IMR-90 (cell line): ENCODE measurements around the gene ITGA1. TPM values are rescaled to one million over a fixed set of nuclear protein-coding genes. Genes with fewer than 3 reads are reported as not detected.

Source experiments
- ATAC-seq: fragments of 200-7000 bp; cut with Tn5 transposase; 2 replicates; pipeline ENCODE4 v1.9.1; 2020; ENCODE audit warnings: low read depth, mild to moderate bottlenecking, moderate library complexity
- BruUV-seq: library from RNA; stranded (reverse); fragments of 400-500 nt; replicated peaks from 2 replicates; lab custom pipeline; 2021; lab: Mats Ljungman, UMichigan
- CTCF ChIA-PET: fragments of 300-600 bp; formaldehyde crosslinking; extraction: SDS; loops from one replicate; lab custom pipeline; 2021; ENCODE audit warnings: antibody characterized with exemption; lab: Yijun Ruan, JAX
- POLR2A ChIA-PET: fragments of 300-600 bp; sonication (Branson Sonifier 250); formaldehyde crosslinking; loops from one replicate; lab custom pipeline; 2022; ENCODE audit warnings: antibody characterized with exemption; ENCODE audit not compliant: unreplicated experiment; lab: Charles Lee
- DNase-seq: peaks from one replicate; pipeline ENCODE4 v3.0.0; 2013
- H2AFZ ChIP-seq: replicated peaks from 2 replicates; pipeline ENCODE3; 2013; ENCODE audit warnings: low read length, mild to moderate bottlenecking; ENCODE audit not compliant: poor library complexity
- H2AK5ac ChIP-seq: 2 replicates; pipeline ENCODE4 v1.6.1; 2013; ENCODE audit warnings: low read depth, low read length, inconsistent platforms
- H2AK9ac ChIP-seq: replicated peaks from 2 replicates; pipeline ENCODE3; 2013; ENCODE audit warnings: mild to moderate bottlenecking, low read depth, low read length, moderate library complexity; ENCODE audit not compliant: poor library complexity
- H2BK120ac ChIP-seq: 2 replicates; pipeline ENCODE4 v1.6.1; 2013; ENCODE audit warnings: low read depth, low read length, inconsistent platforms
- H2BK15ac ChIP-seq: 3 replicates; pipeline ENCODE4 v1.6.1; 2013; ENCODE audit warnings: low read depth, low read length, inconsistent platforms
- H2BK20ac ChIP-seq: 2 replicates; pipeline ENCODE4 v1.6.1; 2013; ENCODE audit warnings: low read depth, mild to moderate bottlenecking, inconsistent platforms, low read length, moderate library complexity
- H2BK5ac ChIP-seq: 2 replicates; pipeline ENCODE4 v1.6.1; 2013; ENCODE audit warnings: mild to moderate bottlenecking, low read depth, low read length, inconsistent platforms; ENCODE audit not compliant: poor library complexity, severe bottlenecking
- H3K14ac ChIP-seq: replicated peaks from 2 replicates; pipeline ENCODE4 v1.6.1; 2013; ENCODE audit warnings: low read depth, low read length, inconsistent platforms
- H3K18ac ChIP-seq: 2 replicates; pipeline ENCODE4 v1.6.1; 2013; ENCODE audit warnings: low read depth, low read length, control low read depth
- H3K23ac ChIP-seq: 2 replicates; pipeline ENCODE4 v1.6.1; 2013; ENCODE audit warnings: low read depth, low read length, inconsistent platforms
- H3K27ac ChIP-seq: 2 replicates; pipeline ENCODE4 v1.5.1; 2013; ENCODE audit warnings: mild to moderate bottlenecking, control low read depth, low read length; ENCODE audit not compliant: insufficient read depth
- H3K27me3 ChIP-seq: 2 replicates; pipeline ENCODE4 v1.6.1; 2013; ENCODE audit warnings: low read length; ENCODE audit not compliant: control insufficient read depth, insufficient read depth
- H3K36me3 ChIP-seq: 2 replicates; pipeline ENCODE4 v1.6.1; 2013; ENCODE audit warnings: low read length, mixed read lengths; ENCODE audit not compliant: control insufficient read depth, insufficient read depth
- H3K4ac ChIP-seq: 2 replicates; pipeline ENCODE4 v1.6.1; 2013; ENCODE audit warnings: low read depth, low read length, inconsistent platforms
- H3K4me1 ChIP-seq: 2 replicates; pipeline ENCODE4 v1.6.1; 2013; ENCODE audit warnings: low read length, mixed read lengths; ENCODE audit not compliant: control insufficient read depth, insufficient read depth
- H3K4me2 ChIP-seq: 2 replicates; pipeline ENCODE4 v1.6.1; 2013; ENCODE audit warnings: low read depth, mild to moderate bottlenecking, control low read depth, low read length, moderate library complexity
- H3K4me3 ChIP-seq: 2 replicates; pipeline ENCODE4 v1.5.1; 2013; ENCODE audit warnings: low read depth, mild to moderate bottlenecking, control low read depth, low read length, moderate library complexity; ENCODE audit not compliant: insufficient read depth
- H3K56ac ChIP-seq: 2 replicates; pipeline ENCODE4 v1.6.1; 2013; ENCODE audit warnings: low read length, inconsistent platforms; ENCODE audit not compliant: insufficient read depth; ENCODE audit errors: extremely low read depth
- H3K79me1 ChIP-seq, 2 experiments: 2 replicates each; pipeline ENCODE4 v1.6.1; 2013; ENCODE audit warnings: low read length in 2 of 2, inconsistent platforms in 1 of 2, low read depth in 1 of 2
- H3K9ac ChIP-seq: 2 replicates; pipeline ENCODE4 v1.6.1; 2013; ENCODE audit warnings: low read depth, low read length, control low read depth
- H3K9me1 ChIP-seq: 2 replicates; pipeline ENCODE4 v1.6.1; 2013; ENCODE audit warnings: low read length, inconsistent platforms; ENCODE audit not compliant: insufficient read depth
- H3K9me3 ChIP-seq: 2 replicates; pipeline ENCODE4 v1.6.1; 2013; ENCODE audit warnings: low read length; ENCODE audit not compliant: control insufficient read depth, insufficient read depth
- H4K20me1 ChIP-seq: 2 replicates; pipeline ENCODE4 v1.6.1; 2013; ENCODE audit warnings: low read length, inconsistent platforms; ENCODE audit not compliant: insufficient read depth
- H4K5ac ChIP-seq: 2 replicates; pipeline ENCODE4 v1.6.1; 2013; ENCODE audit warnings: mild to moderate bottlenecking, low read depth, low read length, control low read depth
- H4K8ac ChIP-seq, 2 experiments: 2 replicates each; pipeline ENCODE4 v1.6.1; 2013; ENCODE audit warnings: low read depth in 2 of 2, low read length in 2 of 2, control low read depth in 1 of 2, inconsistent platforms in 1 of 2
- H4K91ac ChIP-seq: 2 replicates; pipeline ENCODE4 v1.6.1; 2013; ENCODE audit warnings: low read depth, low read length, inconsistent platforms; ENCODE audit not compliant: insufficient read depth
- BHLHE40 ChIP-seq: fragments of 150-350 bp; IDR thresholded peaks from 2 replicates; pipeline ENCODE4 v1.6.1; 2016; ENCODE audit warnings: mild to moderate bottlenecking, low read depth, low read length
- CTCF ChIP-seq: conservative IDR thresholded peaks from 2 replicates; pipeline ENCODE4 v1.5.1; 2012; ENCODE audit warnings: mild to moderate bottlenecking, low read depth, low read length, improper control_type of control experiment
- NFE2L2 ChIP-seq: fragments of 150-350 bp; IDR thresholded peaks from 2 replicates; pipeline ENCODE4 v1.6.1; 2016; ENCODE audit warnings: low read depth, mild to moderate bottlenecking, low read length
- RCOR1 ChIP-seq: IDR thresholded peaks from 2 replicates; pipeline ENCODE4 v1.6.1; 2012; ENCODE audit warnings: mild to moderate bottlenecking, low read length, improper control_type of control experiment; ENCODE audit not compliant: insufficient replicate concordance
- RFX5 ChIP-seq: IDR thresholded peaks from 2 replicates; pipeline ENCODE4 v1.8.0; 2012; ENCODE audit warnings: low read depth, mild to moderate bottlenecking, low read length, moderate library complexity
- WGBS, 2 experiments: methylation state at CpG; one replicate each; pipeline versions ENCODE4 v1.1.5 to v1.1.7; 2013; ENCODE audit warnings: missing lambda C conversion rate in 2 of 2; ENCODE audit not compliant: insufficient read length in 1 of 2; ENCODE audit errors: extremely low coverage in 2 of 2; 5-methylcytosine and 5-hydroxymethylcytosine counted together
- dilution Hi-C: fragments of 300-500 bp; cut with HindIII; formaldehyde crosslinking; loops from one replicate; pipeline ENCODE4 v1.14.3; 2018; ENCODE audit warnings: low sequenced_read_pairs; ENCODE audit not compliant: unreplicated experiment
- in situ Hi-C: fragments of 300-500 bp; cut with MboI; formaldehyde crosslinking; loops from 3 replicates; pipeline ENCODE4 v1.14.3; 2019; ENCODE audit warnings: low sequenced_read_pairs, inconsistent platforms, mixed read lengths
- intact Hi-C: fragments of 100-400 bp; cut with micrococcal nuclease; formaldehyde crosslinking; loops from 2 replicates; pipeline ENCODE4 v1.10.0; 2022
- polyA plus RNA-seq, 3 experiments: library from polyadenylated mRNA; depleted of rRNA; stranded (reverse); fragments of >200 nt; gene quantifications; 2 replicates each; pipeline ENCODE4 v1.2.3, GENCODE V29; 2012; ENCODE audit warnings: low replicate concordance in 1 of 3
- total RNA-seq: library from RNA; depleted of rRNA; stranded (reverse); fragments of >200 nt; gene quantifications from 2 replicates; pipeline ENCODE4 v1.2.3, GENCODE V29; 2012

ITGA1 gene
- total and polyA plus RNA-seq, 2 of the 4 experiments (the other 2 are of a cell fraction) = 22.3 to 95.2 TPM

- Histone ChIP-seq H3K4ac (no peak overlapping the region), H2BK5ac (no peak overlapping the region), H4K8ac (no peak overlapping the region), H4K91ac (no peak overlapping the region), H3K23ac (no peak overlapping the region), H3K18ac (no peak overlapping the region), H2AK9ac (no peak overlapping the region), H3K4me2 (no peak overlapping the region; the same call in 1 of the 2 replicates), H3K9me3 (no peaks in the 10 kb centered on the region), H2BK15ac (no peak overlapping the region), H3K9me1 (peaks cover 8% of the 10 kb centered on the region; the same call in 1 of the 2 replicates), H3K36me3 (peaks cover 5% of the 10 kb centered on the region; the same call in 1 of the 2 replicates), H2BK20ac (no peak overlapping the region), H3K56ac (no peak overlapping the region), H3K79me1 (peaks cover 0 to 58% of the 10 kb centered on the region in 2 experiments; a peak in 2 of 4 replicates), H3K4me1 (peaks cover 18% of the 10 kb centered on the region), H2AFZ (no peak overlapping the region), H3K9ac (no peak overlapping the region), H3K14ac (no peak overlapping the region), H2AK5ac (no peak overlapping the region), H4K5ac (no peak overlapping the region), H3K4me3 (no peak overlapping the region), H3K27me3 (no peaks in the 10 kb centered on the region), H4K20me1 (peaks cover 10% of the 10 kb centered on the region; the same call in 1 of the 2 replicates), H2BK120ac (no peak overlapping the region), H3K27ac (no peak overlapping the region)
- no peak for ATAC-seq
- in situ Hi-C loops (no loop called here), dilution Hi-C loops (no loop called here), intact Hi-C loops (no loop called here)
- TF ChIP-seq BHLHE40 (no peak), RFX5 (no peak), CTCF (no peak), RCOR1 (no peak), NFE2L2 (no peak)
- ChIA-PET CTCF (interaction anchor here (1.1 to 2.0 kb wide), 2 partner anchors 9 to 12 kb away, joined by 3 to 5 read pairs; no protein-coding TSS in a partner anchor), POLR2A (no interaction called here)
- no TSS peak for BruUV-seq
- no peak for DNase-seq
- no CpG with 5 or more reads among the region's 1 CpG for WGBS, 2 experiments
Measured at GRCh38 chr5:52996979-52997378, 209.3 kb downstream of the ITGA1 start.
